Skeletal muscle satellite cell (primary cell): ENCODE measurements around the gene NSD1.
A peak's percentile ranks its signal among the peaks of the same experiment; 100 is the strongest.

Source experiments
- H3K27me3 ChIP-seq: 2 replicates; pipeline ENCODE4 v1.7.0; 2013; ENCODE audit warnings: low read length; ENCODE audit not compliant: control insufficient read depth, insufficient read depth
- H3K36me3 ChIP-seq: 2 replicates; pipeline ENCODE4 v1.7.0; 2013; ENCODE audit warnings: mild to moderate bottlenecking, control low read depth, low read length; ENCODE audit not compliant: insufficient read depth
- H3K4me1 ChIP-seq: 2 replicates; pipeline ENCODE4 v1.7.0; 2013; ENCODE audit warnings: low read length; ENCODE audit not compliant: control insufficient read depth, insufficient read depth
- H3K4me2 ChIP-seq: 2 replicates; pipeline ENCODE4 v1.7.0; 2013; ENCODE audit warnings: mild to moderate bottlenecking, low read length
- H3K4me3 ChIP-seq: 2 replicates; pipeline ENCODE4 v1.7.0; 2013; ENCODE audit warnings: low read length
- H3K9ac ChIP-seq: 2 replicates; pipeline ENCODE4 v1.7.0; 2013; ENCODE audit warnings: mild to moderate bottlenecking, low read depth, low read length, moderate library complexity
- H3K9me3 ChIP-seq: replicated peaks from 2 replicates; pipeline ENCODE4 v1.7.0; 2013; ENCODE audit warnings: mild to moderate bottlenecking, control low read depth, low read length

NSD1 gene

DNA sequence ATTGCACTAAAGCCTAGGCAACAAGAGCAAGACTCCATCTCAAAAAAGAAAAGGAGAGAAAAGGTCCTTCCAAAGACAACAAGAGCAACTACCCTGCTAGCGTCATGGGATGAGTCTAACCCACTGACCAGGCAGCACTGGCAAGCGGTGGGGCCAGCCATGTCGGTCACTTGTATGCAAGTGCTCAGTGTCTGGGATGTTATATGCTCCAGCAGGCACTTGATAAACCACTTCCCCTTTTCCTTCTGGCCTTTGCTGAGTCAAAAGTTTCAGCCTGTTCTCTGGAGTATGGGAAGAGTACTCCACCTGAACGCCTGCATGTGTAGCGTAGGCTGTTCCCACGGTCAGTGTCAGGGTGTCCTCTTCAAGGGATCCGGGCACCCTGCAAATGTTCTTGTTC is 187.3 kb downstream of the NSD1 start:
- no peaks in the 10 kb centered on the region for H3K27me3 ChIP-seq
- peaks cover 6% of the 10 kb centered on the region for H3K4me1 ChIP-seq
- no peak overlapping the region for H3K4me3 ChIP-seq
- H3K36me3 ChIP-seq = peaks cover 5% of the 10 kb centered on the region
- no peak overlapping the region for H3K9ac ChIP-seq
- H3K4me2 ChIP-seq = no peak overlapping the region
- H3K9me3 ChIP-seq = no peaks in the 10 kb centered on the region

DNA sequence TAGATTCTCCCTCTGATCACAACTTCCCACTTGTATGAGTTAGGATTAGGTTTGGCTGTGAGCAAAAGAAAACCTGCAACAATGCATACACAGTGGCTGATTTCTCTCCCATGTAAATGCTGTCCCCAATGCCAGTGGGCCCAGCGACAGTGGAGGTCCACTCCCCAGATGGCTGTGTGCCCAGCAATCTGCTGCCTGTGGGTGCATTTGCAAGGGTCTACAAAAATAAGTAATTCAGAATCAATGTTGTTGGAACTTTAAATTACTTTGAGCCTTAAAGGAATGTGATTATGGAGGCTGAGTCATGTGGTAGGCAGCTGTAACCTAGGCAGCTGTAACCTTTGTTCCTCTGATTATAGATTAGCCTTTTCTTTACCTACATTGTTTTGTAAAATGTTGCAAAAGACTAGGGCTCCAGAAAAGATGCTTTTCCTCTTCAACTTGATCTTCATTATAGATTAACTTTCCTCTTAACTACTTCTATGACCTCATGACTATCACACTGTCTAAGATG is 192.4 kb downstream of the NSD1 start:
- peaks cover 32% of the 10 kb centered on the region for H3K4me1 ChIP-seq
- H3K4me2 ChIP-seq = peak overlapping the region; percentile 53
- no peaks in the 10 kb centered on the region for H3K9me3 ChIP-seq
- no peak overlapping the region for H3K4me3 ChIP-seq
- no peak overlapping the region for H3K9ac ChIP-seq
- H3K36me3 ChIP-seq = no peaks in the 10 kb centered on the region
- H3K27me3 ChIP-seq = no peaks in the 10 kb centered on the region

DNA sequence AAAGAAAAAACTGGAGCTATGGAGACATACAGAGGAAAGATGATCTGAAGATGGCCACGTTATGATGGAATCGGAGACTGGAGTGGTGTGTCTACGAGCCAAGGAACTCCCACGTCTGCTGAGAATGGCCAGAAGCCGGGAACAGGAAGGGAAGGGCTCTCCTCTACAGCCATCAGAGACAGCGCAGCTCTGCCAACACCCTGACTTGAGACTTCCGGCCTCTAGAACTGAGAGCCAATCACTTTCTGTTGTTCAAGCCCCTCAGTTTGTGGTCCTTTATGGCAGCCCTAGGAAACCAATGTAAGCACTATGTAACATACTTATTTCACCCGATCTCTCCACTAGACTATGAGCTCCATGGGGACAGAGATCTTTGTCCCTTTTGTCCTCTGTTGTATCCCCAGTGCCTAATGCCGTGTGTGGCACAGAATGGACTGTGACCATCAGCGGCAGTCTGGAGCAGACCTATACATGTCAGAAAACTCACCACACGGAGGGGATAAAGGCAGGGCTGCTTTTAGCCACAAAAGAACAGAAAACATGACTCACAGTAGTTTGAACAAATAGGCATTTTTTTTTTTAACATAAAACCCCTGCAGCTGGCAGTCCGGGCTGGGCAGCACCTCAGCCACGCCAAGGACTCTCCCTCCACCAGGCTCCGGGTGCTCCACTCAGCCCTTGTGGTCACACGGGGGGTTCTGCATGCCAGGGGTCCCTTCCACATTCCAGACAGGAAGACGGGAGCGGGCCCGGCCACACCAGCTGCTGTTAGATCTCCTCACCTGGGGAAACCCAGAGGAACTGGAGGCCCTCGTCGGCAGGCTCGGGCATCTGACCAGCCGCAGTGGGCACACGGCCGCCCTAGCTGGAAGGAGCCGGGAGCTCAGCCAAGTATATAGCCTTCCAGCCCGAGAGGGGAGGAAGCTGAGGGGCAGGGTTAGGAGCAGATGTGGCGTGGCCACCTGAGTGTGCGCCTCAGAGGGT is 194.3 kb downstream of the NSD1 start:
- Histone ChIP-seq H3K9me3 (no peaks in the 10 kb centered on the region), H3K27me3 (no peaks in the 10 kb centered on the region), H3K9ac (peak overlapping the region; percentile 61), H3K4me3 (peak overlapping the region; percentile 49), H3K4me1 (peaks cover 32% of the 10 kb centered on the region), H3K36me3 (peaks cover 16% of the 10 kb centered on the region), H3K4me2 (peak overlapping the region; percentile 76)

GRCh38 chr5:177328545-177329231 is 195.1 kb downstream of the NSD1 start:
- Histone ChIP-seq H3K9ac (peak overlapping the region; percentile 29), H3K4me1 (peaks cover 32% of the 10 kb centered on the region)

DNA sequence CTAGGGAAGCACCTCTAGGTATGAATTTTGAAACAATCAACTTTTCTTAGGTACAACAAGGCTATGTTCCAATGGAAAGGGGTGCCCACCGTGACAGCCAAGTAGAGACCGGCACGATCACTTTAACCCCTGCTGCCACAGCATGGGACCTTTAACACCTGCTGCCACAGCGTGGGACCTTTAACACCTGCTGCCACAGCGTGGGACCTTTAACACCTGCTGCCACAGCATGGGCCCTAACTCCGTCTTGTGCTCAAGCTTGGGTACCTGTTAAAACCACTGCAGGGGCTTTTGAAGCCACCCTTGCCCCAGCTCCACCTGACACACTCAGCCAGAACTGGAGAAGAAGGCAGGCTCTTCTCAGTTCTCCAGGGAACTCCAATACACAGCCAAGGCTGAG is 196.3 kb downstream of the NSD1 start:
- peaks cover 32% of the 10 kb centered on the region for H3K4me1 ChIP-seq
- no peaks in the 10 kb centered on the region for H3K9me3 ChIP-seq
- no peak overlapping the region for H3K4me2 ChIP-seq
- H3K4me3 ChIP-seq = no peak overlapping the region
- no peak overlapping the region for H3K9ac ChIP-seq
- H3K27me3 ChIP-seq = no peaks in the 10 kb centered on the region
- peaks cover 36% of the 10 kb centered on the region for H3K36me3 ChIP-seq

More at GRCh38 chr5:177328545-177329231, 195.1 kb downstream of the NSD1 start:
- H3K27me3 ChIP-seq = no peaks in the 10 kb centered on the region
- H3K36me3 ChIP-seq = peaks cover 24% of the 10 kb centered on the region
- no peaks in the 10 kb centered on the region for H3K9me3 ChIP-seq
- H3K4me3 ChIP-seq = peak overlapping the region; percentile 49
- peak overlapping the region; percentile 76 for H3K4me2 ChIP-seq

- Histone ChIP-seq H3K27me3 (no peaks in the 10 kb centered on the region), H3K9me3 (no peaks in the 10 kb centered on the region), H3K4me2 (no peak overlapping the region), H3K4me1 (peaks cover 23% of the 10 kb centered on the region), H3K9ac (no peak overlapping the region), H3K36me3 (peaks cover 49% of the 10 kb centered on the region), H3K4me3 (no peak overlapping the region)
These were observed 197.6 kb downstream of the NSD1 start for GRCh38 chr5:177330991-177331842.

- H3K9ac ChIP-seq = no peak overlapping the region
- H3K9me3 ChIP-seq = no peaks in the 10 kb centered on the region
- no peak overlapping the region for H3K4me3 ChIP-seq
- H3K27me3 ChIP-seq = no peaks in the 10 kb centered on the region
- H3K4me2 ChIP-seq = no peak overlapping the region
- H3K36me3 ChIP-seq = peaks cover 60% of the 10 kb centered on the region
- H3K4me1 ChIP-seq = peaks cover 15% of the 10 kb centered on the region
These were observed 198.7 kb downstream of the NSD1 start for GRCh38 chr5:177332031-177332895.

GRCh38 chr5:177332896-177333260 is 199.3 kb downstream of the NSD1 start:
- no peaks in the 10 kb centered on the region for H3K27me3 ChIP-seq
- no peak overlapping the region for H3K9ac ChIP-seq
- peaks cover 65% of the 10 kb centered on the region for H3K36me3 ChIP-seq
- H3K4me1 ChIP-seq = peaks cover 9% of the 10 kb centered on the region
- no peaks in the 10 kb centered on the region for H3K9me3 ChIP-seq
- H3K4me2 ChIP-seq = no peak overlapping the region
- no peak overlapping the region for H3K4me3 ChIP-seq

- no peaks in the 10 kb centered on the region for H3K27me3 ChIP-seq
- H3K36me3 ChIP-seq = peaks cover 65% of the 10 kb centered on the region
- no peak overlapping the region for H3K4me2 ChIP-seq
- H3K4me3 ChIP-seq = no peak overlapping the region
- peaks cover 2% of the 10 kb centered on the region for H3K4me1 ChIP-seq
- no peak overlapping the region for H3K9ac ChIP-seq
- H3K9me3 ChIP-seq = no peaks in the 10 kb centered on the region
These were observed 200.0 kb downstream of the NSD1 start for GRCh38 chr5:177333420-177334154.

- H3K9me3 ChIP-seq = no peaks in the 10 kb centered on the region
These were observed 200.6 kb downstream of the NSD1 start for GRCh38 chr5:177334155-177334551.

More at GRCh38 chr5:177334155-177334551, 200.6 kb downstream of the NSD1 start:
- Histone ChIP-seq H3K9ac (no peak overlapping the region), H3K27me3 (no peaks in the 10 kb centered on the region), H3K4me2 (no peak overlapping the region), H3K36me3 (peaks cover 65% of the 10 kb centered on the region), H3K4me3 (no peak overlapping the region), H3K4me1 (no peaks in the 10 kb centered on the region)
